H1 (cell line): ENCODE data around the gene ZBTB49. TPM values are rescaled to one million over a fixed set of nuclear protein-coding genes. Genes with fewer than 3 reads are reported as not detected.

ENCODE experiments used
- CTBP2 ChIP-seq: IDR thresholded peaks from 2 replicates; pipeline ENCODE4 v1.7.0; 2011; ENCODE audit warnings: borderline replicate concordance, mild to moderate bottlenecking, moderate library complexity, mixed read lengths, low read length; ENCODE audit not compliant: insufficient read depth, insufficient read length
- EP300 ChIP-seq, 2 experiments: IDR thresholded peaks; 1 replicate in 1 of 2; 2 replicates in 1 of 2; pipeline ENCODE4 v1.6.1; 2011 to 2012; ENCODE audit warnings: low read depth in 2 of 2, low read length in 2 of 2, mild to moderate bottlenecking in 2 of 2, borderline replicate concordance in 1 of 2, inconsistent platforms in 1 of 2, moderate library complexity in 1 of 2
- GABPA ChIP-seq: IDR thresholded peaks from 2 replicates; pipeline ENCODE4 v1.6.1; 2011; ENCODE audit warnings: mild to moderate bottlenecking, low read length, moderate library complexity, borderline replicate concordance; ENCODE audit not compliant: insufficient read depth
- GTF2F1 ChIP-seq: IDR thresholded peaks from 2 replicates; pipeline ENCODE4 v1.6.1; 2012; ENCODE audit warnings: low read depth, low read length, improper control_type of control experiment, borderline replicate concordance
- KDM1A ChIP-seq: fragments of 200-600, 300-600 bp; sonication (generic); IDR thresholded peaks from 2 replicates; pipeline ENCODE4 v1.7.1; 2016; ENCODE audit warnings: mild to moderate bottlenecking, low read length, borderline replicate concordance
- SP4 ChIP-seq: IDR thresholded peaks from 2 replicates; pipeline ENCODE4 v1.6.1; 2012; ENCODE audit warnings: low read length, inconsistent platforms
- polyA plus RNA-seq, 7 experiments: library from polyadenylated mRNA; depleted of rRNA in 3 of 7; stranded (reverse) in 5 of 7; unstranded in 2 of 7; fragments of >200 nt in 5 of 7; fragments of 200-250 nt in 2 of 7; gene quantifications; 1 replicate in 5 of 7; 2 replicates in 1 of 7; 4 replicates in 1 of 7; pipeline versions ENCODE4 v1.2.1 to v1.2.3, GENCODE V29; 2011 to 2013; ENCODE audit warnings: missing spikeins in 2 of 7, mixed read lengths in 2 of 7
- total RNA-seq: library from RNA; stranded (reverse); fragmentation: NEBNext Ultra II Directional; extraction: Animal tissue kit (Norgen Biotek cat#: 25700); gene quantifications from 2 replicates; pipeline ENCODE4 v1.2.1, GENCODE V29; 2021
- TF ChIP-seq, protein P1 (sequence below): fragments of 300-600 bp; sonication (generic); IDR thresholded peaks from 2 replicates; pipeline ENCODE4 v1.7.1; 2012; ENCODE audit warnings: low read length, moderate library complexity, mild to moderate bottlenecking, inconsistent platforms; ENCODE audit not compliant: insufficient replicate concordance
- TF ChIP-seq, protein P2 (sequence below): IDR thresholded peaks from 2 replicates; pipeline ENCODE4 v1.6.1; 2012; ENCODE audit warnings: inconsistent platforms

ZBTB49 gene
- total and polyA plus RNA-seq, 2 of the 8 experiments (the other 6 are each of a cell fraction or from before 2014, with no cell fraction given), result 4.2 to 6.8 TPM

DNA sequence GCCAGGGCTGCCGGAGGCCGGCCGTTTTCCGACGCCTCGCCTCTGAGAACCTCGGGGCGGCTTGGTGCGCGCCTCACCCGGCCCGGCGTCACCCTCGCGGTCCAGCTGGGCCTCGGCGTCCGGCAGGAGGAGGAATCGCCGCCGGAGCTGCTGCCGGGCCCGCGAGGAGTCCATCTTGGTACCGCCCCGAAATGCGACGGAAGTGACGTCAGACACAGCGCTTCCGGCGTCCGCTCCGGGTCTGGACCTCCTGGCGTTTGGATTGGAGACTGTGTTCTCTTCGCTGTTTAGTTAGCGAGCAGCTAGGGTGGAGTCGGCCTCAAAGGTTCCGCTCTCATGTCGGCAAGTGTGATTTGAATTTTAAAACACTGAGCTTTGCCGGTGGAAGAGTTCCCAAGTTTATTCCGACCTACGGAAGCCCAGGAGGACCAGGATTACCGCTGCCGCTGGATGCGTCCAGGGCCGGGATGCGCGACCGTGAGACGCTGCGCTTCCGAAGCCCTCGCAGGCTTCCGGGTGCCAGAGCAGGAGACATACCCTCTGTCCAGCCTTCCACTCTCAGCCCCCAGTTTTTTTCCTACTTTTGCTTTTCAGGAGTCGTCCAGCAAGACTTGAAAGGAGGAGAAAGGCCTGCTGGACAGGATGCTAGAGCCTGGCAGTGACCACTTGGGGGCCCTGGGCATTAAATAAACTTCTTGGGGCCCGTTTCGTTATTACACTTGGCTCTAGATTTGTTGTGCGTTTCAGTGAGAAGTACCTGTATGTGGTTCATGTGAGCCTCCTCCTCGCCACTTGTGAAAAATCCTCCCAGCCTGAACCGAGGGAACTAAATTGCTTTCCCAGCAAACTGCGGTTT lies 41.8 kb upstream of the ZBTB49 start, which contains the start of gene TMEM128 (continued):
- TF ChIP-seq EP300 (IDR thresholded peaks at IDR 0.05; ENCODE audit: borderline replicate concordance in 1 of 2, low read depth in 2 of 2, low read length in 2 of 2) (no peak), CTBP2 (no peak), GTF2F1 (peak; percentile 20; the same call in 1 of the 2 replicates), GABPA (peak; percentile 96), SP4 (peak; percentile 79; the same call in 1 of the 2 replicates), KDM1A (no peak)
- TF ChIP-seq, protein P1, sequence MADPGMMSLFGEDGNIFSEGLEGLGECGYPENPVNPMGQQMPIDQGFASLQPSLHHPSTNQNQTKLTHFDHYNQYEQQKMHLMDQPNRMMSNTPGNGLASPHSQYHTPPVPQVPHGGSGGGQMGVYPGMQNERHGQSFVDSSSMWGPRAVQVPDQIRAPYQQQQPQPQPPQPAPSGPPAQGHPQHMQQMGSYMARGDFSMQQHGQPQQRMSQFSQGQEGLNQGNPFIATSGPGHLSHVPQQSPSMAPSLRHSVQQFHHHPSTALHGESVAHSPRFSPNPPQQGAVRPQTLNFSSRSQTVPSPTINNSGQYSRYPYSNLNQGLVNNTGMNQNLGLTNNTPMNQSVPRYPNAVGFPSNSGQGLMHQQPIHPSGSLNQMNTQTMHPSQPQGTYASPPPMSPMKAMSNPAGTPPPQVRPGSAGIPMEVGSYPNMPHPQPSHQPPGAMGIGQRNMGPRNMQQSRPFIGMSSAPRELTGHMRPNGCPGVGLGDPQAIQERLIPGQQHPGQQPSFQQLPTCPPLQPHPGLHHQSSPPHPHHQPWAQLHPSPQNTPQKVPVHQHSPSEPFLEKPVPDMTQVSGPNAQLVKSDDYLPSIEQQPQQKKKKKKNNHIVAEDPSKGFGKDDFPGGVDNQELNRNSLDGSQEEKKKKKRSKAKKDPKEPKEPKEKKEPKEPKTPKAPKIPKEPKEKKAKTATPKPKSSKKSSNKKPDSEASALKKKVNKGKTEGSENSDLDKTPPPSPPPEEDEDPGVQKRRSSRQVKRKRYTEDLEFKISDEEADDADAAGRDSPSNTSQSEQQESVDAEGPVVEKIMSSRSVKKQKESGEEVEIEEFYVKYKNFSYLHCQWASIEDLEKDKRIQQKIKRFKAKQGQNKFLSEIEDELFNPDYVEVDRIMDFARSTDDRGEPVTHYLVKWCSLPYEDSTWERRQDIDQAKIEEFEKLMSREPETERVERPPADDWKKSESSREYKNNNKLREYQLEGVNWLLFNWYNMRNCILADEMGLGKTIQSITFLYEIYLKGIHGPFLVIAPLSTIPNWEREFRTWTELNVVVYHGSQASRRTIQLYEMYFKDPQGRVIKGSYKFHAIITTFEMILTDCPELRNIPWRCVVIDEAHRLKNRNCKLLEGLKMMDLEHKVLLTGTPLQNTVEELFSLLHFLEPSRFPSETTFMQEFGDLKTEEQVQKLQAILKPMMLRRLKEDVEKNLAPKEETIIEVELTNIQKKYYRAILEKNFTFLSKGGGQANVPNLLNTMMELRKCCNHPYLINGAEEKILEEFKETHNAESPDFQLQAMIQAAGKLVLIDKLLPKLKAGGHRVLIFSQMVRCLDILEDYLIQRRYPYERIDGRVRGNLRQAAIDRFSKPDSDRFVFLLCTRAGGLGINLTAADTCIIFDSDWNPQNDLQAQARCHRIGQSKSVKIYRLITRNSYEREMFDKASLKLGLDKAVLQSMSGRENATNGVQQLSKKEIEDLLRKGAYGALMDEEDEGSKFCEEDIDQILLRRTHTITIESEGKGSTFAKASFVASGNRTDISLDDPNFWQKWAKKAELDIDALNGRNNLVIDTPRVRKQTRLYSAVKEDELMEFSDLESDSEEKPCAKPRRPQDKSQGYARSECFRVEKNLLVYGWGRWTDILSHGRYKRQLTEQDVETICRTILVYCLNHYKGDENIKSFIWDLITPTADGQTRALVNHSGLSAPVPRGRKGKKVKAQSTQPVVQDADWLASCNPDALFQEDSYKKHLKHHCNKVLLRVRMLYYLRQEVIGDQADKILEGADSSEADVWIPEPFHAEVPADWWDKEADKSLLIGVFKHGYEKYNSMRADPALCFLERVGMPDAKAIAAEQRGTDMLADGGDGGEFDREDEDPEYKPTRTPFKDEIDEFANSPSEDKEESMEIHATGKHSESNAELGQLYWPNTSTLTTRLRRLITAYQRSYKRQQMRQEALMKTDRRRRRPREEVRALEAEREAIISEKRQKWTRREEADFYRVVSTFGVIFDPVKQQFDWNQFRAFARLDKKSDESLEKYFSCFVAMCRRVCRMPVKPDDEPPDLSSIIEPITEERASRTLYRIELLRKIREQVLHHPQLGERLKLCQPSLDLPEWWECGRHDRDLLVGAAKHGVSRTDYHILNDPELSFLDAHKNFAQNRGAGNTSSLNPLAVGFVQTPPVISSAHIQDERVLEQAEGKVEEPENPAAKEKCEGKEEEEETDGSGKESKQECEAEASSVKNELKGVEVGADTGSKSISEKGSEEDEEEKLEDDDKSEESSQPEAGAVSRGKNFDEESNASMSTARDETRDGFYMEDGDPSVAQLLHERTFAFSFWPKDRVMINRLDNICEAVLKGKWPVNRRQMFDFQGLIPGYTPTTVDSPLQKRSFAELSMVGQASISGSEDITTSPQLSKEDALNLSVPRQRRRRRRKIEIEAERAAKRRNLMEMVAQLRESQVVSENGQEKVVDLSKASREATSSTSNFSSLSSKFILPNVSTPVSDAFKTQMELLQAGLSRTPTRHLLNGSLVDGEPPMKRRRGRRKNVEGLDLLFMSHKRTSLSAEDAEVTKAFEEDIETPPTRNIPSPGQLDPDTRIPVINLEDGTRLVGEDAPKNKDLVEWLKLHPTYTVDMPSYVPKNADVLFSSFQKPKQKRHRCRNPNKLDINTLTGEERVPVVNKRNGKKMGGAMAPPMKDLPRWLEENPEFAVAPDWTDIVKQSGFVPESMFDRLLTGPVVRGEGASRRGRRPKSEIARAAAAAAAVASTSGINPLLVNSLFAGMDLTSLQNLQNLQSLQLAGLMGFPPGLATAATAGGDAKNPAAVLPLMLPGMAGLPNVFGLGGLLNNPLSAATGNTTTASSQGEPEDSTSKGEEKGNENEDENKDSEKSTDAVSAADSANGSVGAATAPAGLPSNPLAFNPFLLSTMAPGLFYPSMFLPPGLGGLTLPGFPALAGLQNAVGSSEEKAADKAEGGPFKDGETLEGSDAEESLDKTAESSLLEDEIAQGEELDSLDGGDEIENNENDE, result no peak
- TF ChIP-seq, protein P2, sequence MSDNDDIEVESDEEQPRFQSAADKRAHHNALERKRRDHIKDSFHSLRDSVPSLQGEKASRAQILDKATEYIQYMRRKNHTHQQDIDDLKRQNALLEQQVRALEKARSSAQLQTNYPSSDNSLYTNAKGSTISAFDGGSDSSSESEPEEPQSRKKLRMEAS, result 0 out of 2 replicates have a peak, but pooled peaks have one; percentile 24
- TF ChIP-seq, all 59 proteins: peak for 23
